ENCODE data around the gene CNOT6.

The CNOT6 gene

GRCh38 chr5:180620014-180620413 is 125.8 kb downstream of the CNOT6 start:
- no peak overlapping the region for H3K4me3 ChIP-seq (ENCODE audit: low read depth, low read length)
- DNase-seq (ENCODE audit: low read depth) = no peak
- TF ChIP-seq, protein P1, sequence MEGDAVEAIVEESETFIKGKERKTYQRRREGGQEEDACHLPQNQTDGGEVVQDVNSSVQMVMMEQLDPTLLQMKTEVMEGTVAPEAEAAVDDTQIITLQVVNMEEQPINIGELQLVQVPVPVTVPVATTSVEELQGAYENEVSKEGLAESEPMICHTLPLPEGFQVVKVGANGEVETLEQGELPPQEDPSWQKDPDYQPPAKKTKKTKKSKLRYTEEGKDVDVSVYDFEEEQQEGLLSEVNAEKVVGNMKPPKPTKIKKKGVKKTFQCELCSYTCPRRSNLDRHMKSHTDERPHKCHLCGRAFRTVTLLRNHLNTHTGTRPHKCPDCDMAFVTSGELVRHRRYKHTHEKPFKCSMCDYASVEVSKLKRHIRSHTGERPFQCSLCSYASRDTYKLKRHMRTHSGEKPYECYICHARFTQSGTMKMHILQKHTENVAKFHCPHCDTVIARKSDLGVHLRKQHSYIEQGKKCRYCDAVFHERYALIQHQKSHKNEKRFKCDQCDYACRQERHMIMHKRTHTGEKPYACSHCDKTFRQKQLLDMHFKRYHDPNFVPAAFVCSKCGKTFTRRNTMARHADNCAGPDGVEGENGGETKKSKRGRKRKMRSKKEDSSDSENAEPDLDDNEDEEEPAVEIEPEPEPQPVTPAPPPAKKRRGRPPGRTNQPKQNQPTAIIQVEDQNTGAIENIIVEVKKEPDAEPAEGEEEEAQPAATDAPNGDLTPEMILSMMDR (IDR thresholded peaks at IDR 0.05; ENCODE audit: low read depth, low read length, missing control alignments) = no peak

- H3K4me3 ChIP-seq (ENCODE audit: low read depth, low read length) = no peak overlapping the region
- TF ChIP-seq, protein P1 (IDR thresholded peaks at IDR 0.05; ENCODE audit: low read depth, low read length, missing control alignments) = no peak
- no peak for DNase-seq (ENCODE audit: low read depth)
These were observed 127.1 kb downstream of the CNOT6 start for GRCh38 chr5:180621311-180621710.

GRCh38 chr5:180622910-180623309 is 128.7 kb downstream of the CNOT6 start:
- TF ChIP-seq, protein P1 (IDR thresholded peaks at IDR 0.05; ENCODE audit: low read depth, low read length, missing control alignments) = no peak
- no peak overlapping the region for H3K4me3 ChIP-seq (ENCODE audit: low read depth, low read length)
- no peak for DNase-seq (ENCODE audit: low read depth)

GRCh38 chr5:180623411-180623834 is 129.2 kb downstream of the CNOT6 start:
- no peak for DNase-seq (ENCODE audit: low read depth)
- H3K4me3 ChIP-seq (ENCODE audit: low read depth, low read length) = no peak overlapping the region
- TF ChIP-seq, protein P1 (IDR thresholded peaks at IDR 0.05; ENCODE audit: low read depth, low read length, missing control alignments) = no peak

DNA sequence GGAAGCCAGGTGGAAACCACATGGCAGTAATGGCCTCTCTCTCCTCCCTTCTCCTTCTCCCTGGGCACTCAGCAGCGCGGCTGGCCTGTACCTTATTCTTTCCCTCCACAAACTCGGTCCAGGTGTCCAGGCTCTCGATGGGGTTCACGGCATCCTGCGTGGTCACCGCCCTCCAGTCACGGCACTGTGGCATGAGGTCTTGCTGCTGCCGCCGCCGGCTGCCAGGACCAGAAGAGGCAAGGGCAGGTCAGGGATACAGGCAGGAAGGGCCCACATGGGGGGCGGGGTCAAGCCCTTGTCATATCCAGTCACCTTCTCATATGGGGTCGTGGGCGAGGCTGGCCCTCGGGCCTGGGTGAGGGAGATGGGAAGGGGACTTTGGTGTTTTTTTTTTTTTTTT is 129.7 kb downstream of the CNOT6 start:
- H3K4me3 ChIP-seq (ENCODE audit: low read depth, low read length) = no peak overlapping the region
- DNase-seq (ENCODE audit: low read depth) = no peak
- TF ChIP-seq, protein P1 (IDR thresholded peaks at IDR 0.05; ENCODE audit: low read depth, low read length, missing control alignments) = no peak

- no peak for DNase-seq (ENCODE audit: low read depth)
- TF ChIP-seq, protein P1 (IDR thresholded peaks at IDR 0.05; ENCODE audit: low read depth, low read length, missing control alignments) = no peak
- no peak overlapping the region for H3K4me3 ChIP-seq (ENCODE audit: low read depth, low read length)
These were observed 130.4 kb downstream of the CNOT6 start for GRCh38 chr5:180624587-180624986.

- H3K4me3 ChIP-seq (ENCODE audit: low read depth, low read length) = no peak overlapping the region
- no peak for DNase-seq (ENCODE audit: low read depth)
- TF ChIP-seq, protein P1 (IDR thresholded peaks at IDR 0.05; ENCODE audit: low read depth, low read length, missing control alignments) = no peak
These were observed 131.1 kb downstream of the CNOT6 start for GRCh38 chr5:180625125-180625790.

Measured in GM12864 (cell line).